Left lung (tissue), 10 donors: ENCODE measurements around the gene DDX42. TPM values are rescaled to one million over a fixed set of nuclear protein-coding genes. Genes with fewer than 3 reads are reported as not detected.

Experiments
- ATAC-seq: fragments of 200-7000 bp; cut with Tn5 transposase; one replicate; pipeline ENCODE4 v1.9.1; 2020; ENCODE audit warnings: moderate library complexity
- DNase-seq, 4 donors: peaks; one replicate each; pipeline ENCODE4 v3.0.0-alpha.2; 2013 to 2020
- H3K27ac ChIP-seq, 2 donors: fragments of 200-600 bp; sonication (generic) in 1 of 2; one replicate each; pipeline versions ENCODE4 v1.5.0 to v1.8.0; 2020 to 2021
- H3K27me3 ChIP-seq, 2 donors: fragments of 200-600 bp; sonication (generic) in 1 of 2; one replicate each; pipeline versions ENCODE4 v1.5.0 to v1.8.0; 2020 to 2021
- H3K36me3 ChIP-seq, 2 donors: fragments of 200-600 bp; sonication (generic) in 1 of 2; one replicate each; pipeline versions ENCODE4 v1.5.0 to v1.8.0; 2020 to 2021
- H3K4me1 ChIP-seq, 2 donors: fragments of 200-600 bp; one replicate each; pipeline ENCODE4 v1.8.0; 2021
- H3K4me3 ChIP-seq, 2 donors: fragments of 200-600 bp; sonication (generic) in 1 of 2; one replicate each; pipeline versions ENCODE4 v1.5.0 to v1.8.0; 2020 to 2021; ENCODE audit warnings: mild to moderate bottlenecking in 1 of 2
- H3K9me3 ChIP-seq, 2 donors: fragments of 200-600 bp; sonication (generic) in 1 of 2; one replicate each; pipeline versions ENCODE4 v1.5.0 to v1.8.0; 2020 to 2021
- intact Hi-C, 2 donors: fragments of 100-400 bp; cut with DNase I; formaldehyde crosslinking; loops; one replicate each; pipeline versions ENCODE4 v1.11.2 to v1.14.2; 2022
- polyA plus RNA-seq, 6 donors: library from polyadenylated mRNA; unstranded; fragments of 120-200 nt; gene quantifications; one replicate each; pipeline ENCODE4 v1.2.1, GENCODE V29; 2013; ENCODE audit not compliant: insufficient read length in 6 of 6
- total RNA-seq, 2 donors: library from RNA; stranded (reverse); fragmentation: NEBNext Ultra II Directional; extraction: Animal tissue kit (Norgen Biotek cat#: 25700); gene quantifications; one replicate each; pipeline ENCODE4 v1.2.1, GENCODE V29; 2021
- TF ChIP-seq, protein P1 (sequence below), 2 donors: fragments of 200-600 bp; sonication (generic) in 1 of 2; IDR thresholded peaks; one replicate each; pipeline versions ENCODE4 v1.5.0 to v1.8.0; 2021; ENCODE audit warnings: antibody characterized with exemption in 2 of 2
- donor health status: DM: no; HTN: yes; CAD: no.
- donor health status: DM: no; HTN: no; CAD: no.

Gene DDX42
- total and polyA plus RNA-seq, 8 donors = 79.2 to 239 (median 220) TPM

DNA sequence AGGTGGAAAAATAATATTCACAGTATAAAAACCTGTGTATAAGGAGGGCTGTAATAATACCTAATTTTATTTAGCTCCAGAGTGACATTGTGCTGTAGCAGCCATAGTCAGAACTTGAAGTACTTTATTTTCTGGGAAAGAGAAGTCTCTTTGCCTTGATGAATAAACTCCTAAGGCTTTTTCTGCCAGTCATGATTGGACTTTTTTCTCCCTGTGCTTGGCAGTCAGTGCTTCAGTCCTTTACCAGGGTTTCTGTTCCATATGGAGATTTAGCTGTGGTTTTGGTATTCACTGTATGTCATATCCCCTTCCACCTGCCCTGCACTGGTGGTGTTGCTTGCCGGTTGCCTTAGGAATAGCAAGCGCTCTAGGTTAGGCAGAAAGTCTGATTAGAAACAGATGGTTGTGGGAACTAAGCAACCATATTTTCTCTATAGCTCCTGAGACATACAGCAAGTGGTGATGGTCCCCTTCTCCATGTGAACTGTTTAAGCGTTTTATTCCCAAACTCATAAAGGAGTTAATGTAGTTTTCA lies 24.7 kb downstream of the DDX42 start:
- H3K9me3 ChIP-seq = no peaks in the 10 kb centered on the region
- H3K27ac ChIP-seq = no peak overlapping the region
- ATAC-seq (no peak), DNase-seq (no peak)
- H3K4me1 ChIP-seq = no peaks in the 10 kb centered on the region
- intact Hi-C loops = no loop called here
- TF ChIP-seq, protein P1, sequence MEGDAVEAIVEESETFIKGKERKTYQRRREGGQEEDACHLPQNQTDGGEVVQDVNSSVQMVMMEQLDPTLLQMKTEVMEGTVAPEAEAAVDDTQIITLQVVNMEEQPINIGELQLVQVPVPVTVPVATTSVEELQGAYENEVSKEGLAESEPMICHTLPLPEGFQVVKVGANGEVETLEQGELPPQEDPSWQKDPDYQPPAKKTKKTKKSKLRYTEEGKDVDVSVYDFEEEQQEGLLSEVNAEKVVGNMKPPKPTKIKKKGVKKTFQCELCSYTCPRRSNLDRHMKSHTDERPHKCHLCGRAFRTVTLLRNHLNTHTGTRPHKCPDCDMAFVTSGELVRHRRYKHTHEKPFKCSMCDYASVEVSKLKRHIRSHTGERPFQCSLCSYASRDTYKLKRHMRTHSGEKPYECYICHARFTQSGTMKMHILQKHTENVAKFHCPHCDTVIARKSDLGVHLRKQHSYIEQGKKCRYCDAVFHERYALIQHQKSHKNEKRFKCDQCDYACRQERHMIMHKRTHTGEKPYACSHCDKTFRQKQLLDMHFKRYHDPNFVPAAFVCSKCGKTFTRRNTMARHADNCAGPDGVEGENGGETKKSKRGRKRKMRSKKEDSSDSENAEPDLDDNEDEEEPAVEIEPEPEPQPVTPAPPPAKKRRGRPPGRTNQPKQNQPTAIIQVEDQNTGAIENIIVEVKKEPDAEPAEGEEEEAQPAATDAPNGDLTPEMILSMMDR (IDR thresholded peaks at IDR 0.05) = no peak
- peaks cover 6 to 100% of the 10 kb centered on the region in 2 donors for H3K36me3 ChIP-seq
- H3K27me3 ChIP-seq = no peaks in the 10 kb centered on the region
- H3K4me3 ChIP-seq = no peak overlapping the region

DNA sequence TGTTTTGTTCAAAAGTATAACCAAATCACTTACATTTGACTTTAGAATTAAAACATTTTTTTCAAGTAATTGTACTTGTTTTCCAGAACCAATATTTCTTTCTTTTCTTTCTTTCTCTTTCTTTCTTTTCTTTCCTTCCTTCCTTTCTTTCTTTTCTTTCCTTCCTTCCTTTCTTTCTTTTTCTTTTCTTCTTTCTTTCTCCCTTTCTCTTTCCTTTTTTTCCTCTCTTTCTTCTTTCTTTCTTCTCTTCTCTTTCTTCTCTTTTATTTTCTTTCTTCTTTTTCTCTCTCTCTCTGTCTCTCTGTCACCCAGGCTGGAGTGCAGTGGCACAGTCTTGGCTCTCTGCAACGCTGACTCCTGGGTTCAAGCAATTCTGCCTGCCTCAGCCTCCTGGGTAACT lies 26.8 kb downstream of the DDX42 start:
- Histone ChIP-seq H3K27me3 (no peaks in the 10 kb centered on the region), H3K4me3 (no peak overlapping the region), H3K9me3 (no peaks in the 10 kb centered on the region), H3K36me3 (peaks cover 6 to 99% of the 10 kb centered on the region in 2 donors), H3K4me1 (no peaks in the 10 kb centered on the region), H3K27ac (no peak overlapping the region)
- TF ChIP-seq, protein P1 (IDR thresholded peaks at IDR 0.05) = no peak
- DNase-seq (no peak), ATAC-seq (no peak)
- intact Hi-C loops = no loop called here

DNA sequence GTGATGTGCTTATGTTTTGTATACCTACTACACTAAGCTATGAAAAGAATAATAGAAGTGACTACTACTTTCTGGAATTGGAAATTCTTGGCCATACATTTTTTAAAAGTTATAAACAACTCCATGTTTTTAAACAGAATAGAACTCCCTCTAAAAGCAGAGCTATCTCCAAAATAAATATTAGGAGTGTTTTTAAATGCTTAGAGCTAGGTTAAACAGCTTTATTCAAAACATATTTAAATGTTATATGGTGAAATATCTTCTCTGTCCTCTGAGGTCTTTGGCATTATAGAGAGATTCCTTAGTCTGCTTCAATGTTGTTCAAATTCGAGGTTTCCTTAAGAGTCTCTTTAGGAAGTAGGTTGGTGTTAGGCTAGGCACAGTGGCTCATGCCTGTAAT lies 30.4 kb downstream of the DDX42 start:
- Histone ChIP-seq H3K9me3 (no peaks in the 10 kb centered on the region), H3K36me3 (peaks cover 0 to 99% of the 10 kb centered on the region in 2 donors), H3K4me3 (no peak overlapping the region), H3K27me3 (no peaks in the 10 kb centered on the region), H3K4me1 (no peaks in the 10 kb centered on the region), H3K27ac (no peak overlapping the region)
- DNase-seq (no peak), ATAC-seq (no peak)
- TF ChIP-seq, protein P1 (IDR thresholded peaks at IDR 0.05) = no peak
- intact Hi-C loops = no loop called here

DNA sequence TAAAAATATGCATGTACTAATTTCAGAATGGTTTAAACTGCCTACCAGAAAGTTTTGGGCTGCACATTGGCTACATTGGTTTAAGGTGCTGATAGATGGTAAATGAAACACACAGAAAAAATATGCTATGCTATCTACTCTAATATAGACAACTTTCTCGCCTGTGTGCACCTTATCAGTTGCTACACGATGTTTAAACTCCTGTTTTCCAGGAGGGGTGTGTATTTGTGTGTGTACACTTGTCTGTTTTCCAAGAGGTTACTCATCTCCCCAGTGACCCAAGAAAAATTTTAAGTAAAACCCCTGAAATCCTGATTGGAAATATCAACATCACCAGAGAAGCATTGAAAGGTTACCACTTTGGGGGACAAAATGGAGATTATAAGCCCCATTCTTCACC lies 31.6 kb downstream of the DDX42 start:
- H3K4me3 ChIP-seq = no peak overlapping the region
- ATAC-seq (no peak), DNase-seq (no peak)
- TF ChIP-seq, protein P1 (IDR thresholded peaks at IDR 0.05) = no peak
- no peaks in the 10 kb centered on the region for H3K27me3 ChIP-seq
- no peaks in the 10 kb centered on the region for H3K4me1 ChIP-seq
- no peak overlapping the region for H3K27ac ChIP-seq
- intact Hi-C loops = no loop called here
- peaks cover 0 to 99% of the 10 kb centered on the region in 2 donors for H3K36me3 ChIP-seq
- no peaks in the 10 kb centered on the region for H3K9me3 ChIP-seq

DNA sequence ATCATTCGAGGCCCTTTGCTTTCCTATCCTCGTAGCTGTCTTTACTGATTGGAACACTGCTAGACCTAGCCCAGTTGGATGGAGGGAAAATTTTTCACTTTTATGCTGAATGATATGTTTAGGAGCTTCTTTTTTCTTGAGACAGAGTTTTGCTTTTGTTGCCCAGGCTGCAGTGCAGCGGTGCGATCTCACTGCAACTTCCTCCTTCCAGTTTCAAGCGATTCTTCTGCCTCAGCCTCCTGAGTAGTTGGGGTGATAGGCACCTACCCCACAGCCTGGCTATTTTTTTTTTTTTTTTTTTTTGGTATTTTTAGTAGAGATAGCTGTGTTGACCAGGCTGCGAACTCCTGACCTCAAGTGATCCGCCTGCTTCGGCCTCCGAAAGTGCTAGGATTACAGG lies 36.0 kb downstream of the DDX42 start:
- no peak overlapping the region for H3K27ac ChIP-seq
- no peaks in the 10 kb centered on the region for H3K27me3 ChIP-seq
- ATAC-seq (no peak), DNase-seq (no peak)
- TF ChIP-seq, protein P1 (IDR thresholded peaks at IDR 0.05) = no peak
- intact Hi-C loops = no loop called here
- no peaks in the 10 kb centered on the region for H3K9me3 ChIP-seq
- H3K4me3 ChIP-seq = no peak overlapping the region
- H3K36me3 ChIP-seq = peaks cover 4 to 100% of the 10 kb centered on the region in 2 donors
- no peaks in the 10 kb centered on the region for H3K4me1 ChIP-seq
